Activated CD8-positive, alpha-beta memory T cell treated with anti-CD3 and anti-CD28 coated beads, Interleukin-2, amount 10 ng/mL, durations not matched to agents 7 days and 5 days (primary cell): Measurements from ENCODE around the gene PSG3. TPM values are rescaled to one million over a fixed set of nuclear protein-coding genes. Genes with fewer than 3 reads are reported as not detected.
"Not testable (repeated sequence)": the region's sequence is repeated elsewhere in the genome, so short reads cannot be mapped to it uniquely, and the experiment has no call there.

Source experiments
- ATAC-seq: fragments of 150-1000 bp; cut with Tn5 transposase; one replicate; pipeline ENCODE4 v1.10.0; 2021; ENCODE audit warnings: moderate library complexity
- CTCF ChIA-PET: fragments of 350-600 bp; sonication (Branson Sonifier 250); formaldehyde crosslinking; loops from one replicate; lab custom pipeline; 2021; ENCODE audit warnings: antibody characterized with exemption; lab: Charles Lee
- DNase-seq: peaks from one replicate; pipeline ENCODE4 v3.0.0-alpha.2; 2020
- H3K27ac Mint-ChIP-seq: one replicate; pipeline ENCODE4 v1.8.0; 2021; ENCODE audit warnings: mild to moderate bottlenecking, mixed read lengths
- H3K27me3 Mint-ChIP-seq: one replicate; pipeline ENCODE4 v1.8.0; 2021; ENCODE audit warnings: mixed read lengths
- H3K36me3 Mint-ChIP-seq: one replicate; pipeline ENCODE4 v1.8.0; 2021; ENCODE audit warnings: mild to moderate bottlenecking, mixed read lengths
- H3K4me1 Mint-ChIP-seq: one replicate; pipeline ENCODE4 v1.8.0; 2021; ENCODE audit warnings: mixed read lengths
- H3K4me3 Mint-ChIP-seq: one replicate; pipeline ENCODE4 v1.8.0; 2021; ENCODE audit warnings: mild to moderate bottlenecking, moderate library complexity, mixed read lengths
- H3K9me3 Mint-ChIP-seq: one replicate; pipeline ENCODE4 v1.8.0; 2022; ENCODE audit warnings: low read depth, mixed read lengths
- total RNA-seq, 2 experiments: library from RNA; stranded (reverse); gene quantifications; one replicate each; pipeline ENCODE4 v1.2.3, GENCODE V29; 2021

PSG3 gene
- total RNA-seq, 2 experiments from 2014 or later, result not detected

DNA sequence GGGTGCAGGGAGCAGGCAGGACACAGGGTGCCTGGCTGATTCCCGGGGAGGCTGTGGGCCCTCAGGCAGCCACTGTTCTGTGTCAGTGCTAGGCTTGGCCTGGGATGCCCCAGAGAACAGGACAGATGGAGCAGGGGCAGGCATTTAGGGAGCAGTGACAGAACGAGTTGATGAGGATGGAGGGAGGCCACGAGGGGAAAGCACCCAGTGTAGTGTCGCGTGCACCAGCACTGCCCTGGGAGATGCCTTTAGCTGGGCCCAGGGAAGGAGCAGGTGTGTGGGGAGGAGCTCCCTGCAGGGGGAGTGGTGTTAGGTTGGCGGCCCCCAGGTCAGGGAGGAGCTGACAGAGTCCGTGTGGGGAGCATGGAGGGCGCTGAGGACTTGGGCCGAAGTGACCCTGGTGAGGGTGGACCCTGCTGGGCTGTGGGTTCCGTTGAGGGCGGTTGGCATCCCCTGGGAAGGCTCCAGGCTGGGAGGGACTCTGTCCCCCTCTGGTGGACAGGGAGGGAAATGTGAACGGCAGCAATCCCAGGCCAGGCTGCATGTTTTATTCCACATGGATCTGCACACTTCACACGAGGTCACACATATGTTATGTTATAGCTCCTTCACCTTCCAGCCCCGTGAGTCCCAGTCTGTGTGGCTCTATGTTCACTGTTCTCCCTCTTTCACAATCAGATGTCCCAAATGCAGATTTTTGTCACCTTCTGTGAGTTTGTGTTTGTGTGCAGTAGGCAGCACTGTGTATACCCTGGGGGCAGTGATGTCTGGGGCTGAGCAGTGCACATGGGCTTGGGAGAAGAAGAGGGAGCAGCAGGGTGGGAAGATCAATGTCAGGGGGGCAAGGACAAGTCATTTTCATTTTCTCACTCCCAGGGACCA lies 1.7 kb upstream of the PSG3 start:
- H3K36me3 Mint-ChIP-seq, H3K27me3 Mint-ChIP-seq, H3K4me1 Mint-ChIP-seq, H3K27ac Mint-ChIP-seq, H3K4me3 Mint-ChIP-seq, ATAC-seq, DNase-seq, H3K9me3 Mint-ChIP-seq, CTCF ChIA-PET: not testable (repeated sequence)

DNA sequence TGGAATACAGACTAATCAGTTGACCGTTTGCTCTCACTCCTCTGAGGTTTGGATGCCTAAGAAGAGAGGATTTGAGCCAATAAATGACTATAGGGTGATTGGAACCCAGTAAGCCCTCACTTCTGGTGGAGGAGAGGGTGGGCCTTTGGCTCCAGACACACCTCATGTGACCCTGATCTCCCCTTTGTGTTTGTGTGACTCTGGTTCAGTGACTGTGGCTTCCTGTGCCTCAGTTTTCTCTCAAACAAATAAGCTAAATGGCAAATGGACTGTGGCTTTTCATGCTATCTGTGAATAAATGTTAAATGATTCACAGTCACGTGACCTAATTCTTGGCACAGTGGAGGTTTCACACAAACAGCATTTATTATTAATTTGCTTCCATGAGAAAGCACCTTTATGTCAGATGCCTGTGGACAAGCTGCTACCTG lies 2.7 kb downstream of the PSG3 start:
- H3K27me3 Mint-ChIP-seq, ATAC-seq, H3K4me1 Mint-ChIP-seq, H3K4me3 Mint-ChIP-seq, DNase-seq, CTCF ChIA-PET, H3K9me3 Mint-ChIP-seq, H3K36me3 Mint-ChIP-seq, H3K27ac Mint-ChIP-seq: not testable (repeated sequence)

DNA sequence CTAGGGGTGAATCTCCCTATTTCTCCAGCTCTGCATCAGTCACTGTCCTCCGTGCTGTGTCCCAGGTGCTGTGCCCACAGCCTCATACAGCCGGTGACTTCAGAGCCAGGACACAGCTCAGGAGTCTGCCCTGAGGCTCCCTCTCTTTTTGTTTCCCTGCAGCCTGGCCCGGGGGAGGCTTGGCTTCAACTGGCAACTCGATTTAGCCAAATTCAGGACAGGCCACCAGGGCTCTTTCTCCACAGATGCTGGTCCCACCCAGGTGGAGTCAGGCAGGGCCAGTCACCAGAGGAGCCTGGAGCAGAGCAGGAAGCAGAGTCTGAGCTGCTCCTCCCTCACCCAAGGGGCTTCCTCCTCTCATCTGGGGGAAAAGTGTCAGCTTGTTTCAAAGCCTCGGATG lies 11.9 kb downstream of the PSG3 start:
- H3K4me3 Mint-ChIP-seq, H3K9me3 Mint-ChIP-seq, H3K27ac Mint-ChIP-seq, ATAC-seq, DNase-seq, H3K36me3 Mint-ChIP-seq, H3K27me3 Mint-ChIP-seq, H3K4me1 Mint-ChIP-seq, CTCF ChIA-PET: not testable (repeated sequence)

DNA sequence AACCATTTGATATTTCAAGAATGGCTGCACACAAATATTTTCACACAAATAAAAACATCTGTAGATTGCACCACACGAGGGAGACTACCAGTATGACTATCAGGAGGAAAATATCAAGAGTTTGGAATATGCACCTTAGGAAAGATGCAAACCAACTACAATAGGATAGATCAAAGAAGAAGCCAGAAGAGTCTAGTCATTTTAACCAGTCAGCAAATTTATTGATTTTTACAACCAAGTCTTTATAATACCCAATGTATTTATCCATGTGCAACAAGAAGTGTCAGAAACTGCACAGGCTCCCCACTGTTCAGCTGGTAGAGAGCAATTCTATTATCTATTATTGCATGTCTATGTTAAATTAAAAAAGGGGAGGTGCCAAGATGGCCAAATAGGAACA lies 26.3 kb downstream of the PSG3 start:
- H3K4me1 Mint-ChIP-seq, ATAC-seq, H3K27ac Mint-ChIP-seq, H3K4me3 Mint-ChIP-seq, CTCF ChIA-PET, DNase-seq, H3K27me3 Mint-ChIP-seq, H3K9me3 Mint-ChIP-seq, H3K36me3 Mint-ChIP-seq: not testable (repeated sequence)

DNA sequence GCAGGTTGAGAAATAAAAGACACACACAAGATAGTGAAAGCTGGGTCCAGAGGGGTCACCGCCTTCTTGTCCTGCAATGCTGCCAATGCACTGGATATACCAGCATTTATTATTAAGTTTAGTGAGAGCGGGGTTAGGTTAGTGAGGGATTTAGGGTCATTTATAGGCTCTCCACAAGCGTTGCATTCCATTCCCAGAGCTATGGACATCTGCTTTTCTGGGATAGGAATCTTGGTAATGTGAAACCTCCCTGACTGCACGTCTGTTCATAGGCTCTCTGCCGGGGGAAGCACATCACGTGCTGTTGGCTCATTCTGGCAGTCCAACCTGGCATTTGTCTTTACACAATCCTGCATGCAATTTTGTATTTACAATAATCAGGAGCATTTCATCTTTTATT lies 27.5 kb downstream of the PSG3 start:
- ATAC-seq, H3K4me1 Mint-ChIP-seq, CTCF ChIA-PET, H3K9me3 Mint-ChIP-seq, H3K36me3 Mint-ChIP-seq, H3K27me3 Mint-ChIP-seq, DNase-seq, H3K4me3 Mint-ChIP-seq, H3K27ac Mint-ChIP-seq: not testable (repeated sequence)

DNA sequence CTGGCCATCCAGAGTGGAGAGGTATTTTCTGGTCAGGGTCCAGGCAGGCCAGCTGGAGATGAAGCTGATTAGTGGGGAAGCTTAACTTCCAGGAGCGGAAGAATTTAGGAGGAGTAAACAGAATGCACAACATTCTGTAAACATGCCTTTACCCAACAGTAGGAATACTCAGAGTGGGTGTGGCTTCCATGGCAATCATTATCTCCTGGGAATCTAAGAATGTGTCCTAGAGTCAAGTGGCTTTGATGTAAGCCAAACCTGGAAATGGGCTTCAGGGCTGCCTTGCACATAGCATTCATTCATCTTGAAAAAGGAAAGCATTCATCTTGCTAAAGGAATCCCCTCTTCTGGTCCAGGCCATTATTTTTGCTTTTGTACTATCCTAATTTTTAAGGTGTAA lies 29.3 kb downstream of the PSG3 start:
- ATAC-seq, DNase-seq, H3K27ac Mint-ChIP-seq, H3K27me3 Mint-ChIP-seq, H3K4me3 Mint-ChIP-seq, CTCF ChIA-PET, H3K36me3 Mint-ChIP-seq, H3K4me1 Mint-ChIP-seq, H3K9me3 Mint-ChIP-seq: not testable (repeated sequence)

DNA sequence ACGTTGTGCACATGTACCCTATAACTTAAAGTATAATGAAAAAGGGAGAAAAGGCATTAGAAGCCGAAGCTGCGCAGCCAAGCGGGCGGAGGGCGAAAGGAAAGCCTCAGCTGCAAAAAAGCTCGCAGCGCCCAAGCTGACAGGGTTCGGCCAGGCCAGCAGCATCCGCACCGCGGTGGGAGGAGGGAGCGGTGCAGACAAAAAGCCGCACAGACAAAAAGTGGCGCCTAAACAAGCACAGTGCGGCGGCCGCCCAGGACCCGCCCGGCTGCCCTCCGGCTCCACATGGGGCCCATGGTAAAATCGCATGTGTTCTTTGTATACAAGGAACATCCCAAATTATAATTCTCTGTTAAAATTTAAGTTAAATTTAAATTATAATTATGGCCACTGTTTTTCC lies 42.4 kb downstream of the PSG3 start:
- Mint-ChIP-seq H3K4me1 (no peaks in the 10 kb centered on the region), H3K27me3 (peaks cover 27% of the 10 kb centered on the region)
- no peak for ATAC-seq

DNA sequence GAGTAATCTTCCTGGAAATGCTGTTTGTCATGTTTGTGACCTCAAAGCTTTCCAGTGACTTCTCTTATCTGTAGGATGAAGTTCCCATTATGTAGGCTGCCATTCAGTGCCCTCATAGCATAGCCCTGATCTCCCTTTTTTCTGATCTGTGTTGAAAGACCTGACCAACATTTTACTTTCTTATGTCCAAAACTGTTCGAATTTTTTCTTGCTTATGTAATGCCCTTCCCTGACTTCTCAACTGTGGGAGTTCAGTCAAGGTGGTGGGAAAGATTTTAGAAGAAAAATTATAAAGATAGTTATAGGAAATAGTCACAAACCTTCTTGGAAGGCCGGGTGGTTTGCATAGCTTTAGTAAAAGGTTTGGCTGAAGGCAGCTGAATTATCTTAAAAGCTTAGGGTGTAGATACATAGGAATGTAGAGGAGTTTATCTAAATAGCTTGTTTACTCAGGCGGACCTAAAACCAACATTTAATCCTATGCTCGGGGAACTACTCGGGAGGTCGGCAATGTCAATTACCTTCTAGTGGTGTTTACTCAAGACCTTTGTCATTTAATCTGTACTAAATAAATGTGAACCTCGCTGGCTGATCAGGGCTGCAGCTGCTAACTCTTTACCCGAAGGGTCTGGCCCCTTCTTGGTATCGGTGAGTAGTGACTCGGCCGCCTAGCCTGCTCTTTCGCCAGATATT lies 44.3 kb downstream of the PSG3 start:
- Mint-ChIP-seq H3K9me3 (no peaks in the 10 kb centered on the region), H3K36me3 (no peaks in the 10 kb centered on the region), H3K4me3 (no peak overlapping the region), H3K4me1 (no peaks in the 10 kb centered on the region), H3K27ac (no peak overlapping the region), H3K27me3 (peaks cover 27% of the 10 kb centered on the region)
- no peak for DNase-seq
- CTCF ChIA-PET, result no interaction called here
- no peak for ATAC-seq

More for the DNA sequence above, 42.4 kb downstream of the PSG3 start:
- Mint-ChIP-seq H3K27ac (no peak overlapping the region), H3K9me3 (no peaks in the 10 kb centered on the region), H3K4me3 (no peak overlapping the region), H3K36me3 (no peaks in the 10 kb centered on the region)
- CTCF ChIA-PET, result no interaction called here
- DNase-seq, result no peak

DNA sequence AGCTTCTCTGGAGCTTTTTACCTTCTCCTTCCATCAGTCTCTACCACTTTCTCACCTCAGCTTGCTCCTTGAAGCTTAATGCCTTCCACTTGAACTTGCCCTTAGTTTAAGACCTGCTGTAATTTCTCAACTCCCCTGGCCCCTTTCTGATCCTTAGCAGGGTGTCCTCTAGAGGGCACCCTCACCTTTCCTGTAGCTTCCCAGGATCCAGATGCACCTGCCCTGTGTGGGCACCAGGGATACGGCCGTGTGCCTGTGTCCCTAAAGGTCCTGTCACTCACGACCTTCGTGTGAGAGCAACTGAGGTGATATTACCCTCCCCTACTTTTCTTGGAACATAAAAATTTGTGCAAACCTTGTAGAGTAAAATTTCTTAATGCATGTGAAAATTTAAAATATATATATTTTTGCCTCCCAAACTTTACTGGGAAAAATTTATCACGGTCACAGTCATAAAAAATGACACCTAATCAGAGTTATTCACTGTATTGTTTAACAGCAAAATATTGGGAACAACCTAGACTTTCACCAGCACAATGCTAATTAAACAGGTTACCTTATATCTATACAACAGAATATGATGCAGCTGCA lies 46.4 kb downstream of the PSG3 start:
- Mint-ChIP-seq H3K4me3 (no peak overlapping the region), H3K27me3 (peaks cover 25% of the 10 kb centered on the region), H3K4me1 (no peaks in the 10 kb centered on the region), H3K36me3 (no peaks in the 10 kb centered on the region), H3K27ac (no peak overlapping the region), H3K9me3 (no peaks in the 10 kb centered on the region)
- DNase-seq, result no peak
- CTCF ChIA-PET, result interaction anchor here (0.6 to 2.0 kb wide), 3 partner anchors 10 to 53 kb away, joined by 3 to 7 read pairs (median 3); no protein-coding TSS in a partner anchor
- ATAC-seq, result no peak

DNA sequence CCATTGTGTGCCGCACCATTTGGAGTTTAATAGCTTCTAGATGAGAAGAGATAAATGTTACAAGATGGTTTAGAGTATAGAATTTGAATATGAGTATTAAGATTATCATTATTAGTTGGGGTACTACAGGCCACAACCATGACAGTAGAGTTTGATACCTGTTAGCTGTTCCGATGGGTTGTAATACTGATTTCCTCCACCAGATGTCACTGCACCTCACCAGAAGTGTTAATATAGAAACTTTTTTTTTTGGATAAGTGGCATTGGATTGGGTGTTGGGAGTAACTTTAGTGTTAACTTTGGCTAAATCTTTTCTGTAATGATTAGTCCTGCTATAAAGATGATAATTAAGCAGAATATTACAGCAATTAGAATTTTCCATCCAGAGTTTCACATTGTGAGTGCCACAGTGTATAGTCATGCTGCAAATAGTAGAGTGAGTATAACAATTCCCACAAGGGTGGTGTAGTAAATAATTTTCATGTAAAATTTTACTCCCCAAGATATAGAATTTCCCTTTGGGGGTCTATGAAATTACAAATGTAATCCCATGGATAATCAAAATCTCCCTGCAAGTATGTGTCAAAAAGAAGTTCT lies 56.3 kb downstream of the PSG3 start:
- no peak for DNase-seq
- no peak overlapping the region for H3K27ac Mint-ChIP-seq
- no peaks in the 10 kb centered on the region for H3K27me3 Mint-ChIP-seq
- no peaks in the 10 kb centered on the region for H3K4me1 Mint-ChIP-seq
- H3K9me3 Mint-ChIP-seq, result peaks cover 11% of the 10 kb centered on the region
- no peaks in the 10 kb centered on the region for H3K36me3 Mint-ChIP-seq
- CTCF ChIA-PET, result interaction anchor here (0.7 to 1.0 kb wide), 2 partner anchors 9 to 11 kb away, joined by 3 read pairs; no protein-coding TSS in a partner anchor
- no peak overlapping the region for H3K4me3 Mint-ChIP-seq
- no peak for ATAC-seq

DNA sequence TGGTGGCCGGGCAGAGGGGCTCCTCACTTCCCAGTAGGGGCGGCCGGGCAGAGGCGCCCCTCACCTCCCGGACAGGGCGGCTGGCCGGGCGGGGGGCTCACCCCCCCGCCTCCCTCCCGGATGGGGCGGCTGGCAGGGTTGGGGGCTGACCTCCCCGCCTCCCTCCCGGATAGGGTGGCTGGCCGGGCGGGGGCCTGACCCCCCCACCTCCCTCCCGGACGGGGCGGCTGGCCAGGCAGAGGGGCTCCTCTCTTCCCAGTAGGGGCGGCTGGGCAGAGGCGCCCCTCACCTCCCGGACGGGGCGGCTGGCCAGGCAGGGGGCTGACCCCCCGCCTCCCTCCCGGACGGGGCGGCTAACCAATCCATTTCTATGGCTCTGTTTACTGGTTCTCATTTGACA lies 64.0 kb downstream of the PSG3 start:
- H3K4me3 Mint-ChIP-seq, H3K27me3 Mint-ChIP-seq, H3K4me1 Mint-ChIP-seq, H3K36me3 Mint-ChIP-seq, H3K27ac Mint-ChIP-seq, DNase-seq, H3K9me3 Mint-ChIP-seq, CTCF ChIA-PET, ATAC-seq: not testable (repeated sequence)

DNA sequence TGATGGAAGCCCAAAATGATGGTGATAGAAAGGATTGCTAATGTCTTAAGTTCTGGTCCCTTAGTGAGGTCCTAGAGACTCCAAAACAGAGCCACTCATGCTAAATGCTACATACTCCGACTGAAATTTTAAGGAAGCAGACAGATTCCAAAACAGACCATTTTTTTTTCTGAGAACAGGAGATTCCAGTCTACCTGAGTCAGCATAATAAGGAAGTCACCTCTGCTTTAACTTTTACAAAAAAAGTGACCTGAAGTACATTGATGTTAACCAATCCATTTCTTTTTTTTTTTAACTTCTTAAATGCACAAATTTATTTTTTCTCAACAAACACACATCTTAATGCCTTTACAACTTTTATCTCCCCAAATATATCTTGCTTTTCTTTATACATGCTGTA lies 65.7 kb downstream of the PSG3 start:
- not testable (repeated sequence) for ATAC-seq

More for the DNA sequence above, 65.7 kb downstream of the PSG3 start:
- H3K27ac Mint-ChIP-seq, CTCF ChIA-PET, H3K36me3 Mint-ChIP-seq, H3K4me3 Mint-ChIP-seq, H3K4me1 Mint-ChIP-seq, H3K9me3 Mint-ChIP-seq, H3K27me3 Mint-ChIP-seq, DNase-seq: not testable (repeated sequence)
